Iris pigment epithelial cell (primary cell): ENCODE data around the gene GEN1.
A peak's percentile ranks its signal among the peaks of the same experiment; 100 is the strongest.

ENCODE experiments used
- DNase-seq: peaks from one replicate; pipeline ENCODE4 v3.0.0-alpha.2; 2011; ENCODE audit warnings: low read depth

The GEN1 gene, protein sequence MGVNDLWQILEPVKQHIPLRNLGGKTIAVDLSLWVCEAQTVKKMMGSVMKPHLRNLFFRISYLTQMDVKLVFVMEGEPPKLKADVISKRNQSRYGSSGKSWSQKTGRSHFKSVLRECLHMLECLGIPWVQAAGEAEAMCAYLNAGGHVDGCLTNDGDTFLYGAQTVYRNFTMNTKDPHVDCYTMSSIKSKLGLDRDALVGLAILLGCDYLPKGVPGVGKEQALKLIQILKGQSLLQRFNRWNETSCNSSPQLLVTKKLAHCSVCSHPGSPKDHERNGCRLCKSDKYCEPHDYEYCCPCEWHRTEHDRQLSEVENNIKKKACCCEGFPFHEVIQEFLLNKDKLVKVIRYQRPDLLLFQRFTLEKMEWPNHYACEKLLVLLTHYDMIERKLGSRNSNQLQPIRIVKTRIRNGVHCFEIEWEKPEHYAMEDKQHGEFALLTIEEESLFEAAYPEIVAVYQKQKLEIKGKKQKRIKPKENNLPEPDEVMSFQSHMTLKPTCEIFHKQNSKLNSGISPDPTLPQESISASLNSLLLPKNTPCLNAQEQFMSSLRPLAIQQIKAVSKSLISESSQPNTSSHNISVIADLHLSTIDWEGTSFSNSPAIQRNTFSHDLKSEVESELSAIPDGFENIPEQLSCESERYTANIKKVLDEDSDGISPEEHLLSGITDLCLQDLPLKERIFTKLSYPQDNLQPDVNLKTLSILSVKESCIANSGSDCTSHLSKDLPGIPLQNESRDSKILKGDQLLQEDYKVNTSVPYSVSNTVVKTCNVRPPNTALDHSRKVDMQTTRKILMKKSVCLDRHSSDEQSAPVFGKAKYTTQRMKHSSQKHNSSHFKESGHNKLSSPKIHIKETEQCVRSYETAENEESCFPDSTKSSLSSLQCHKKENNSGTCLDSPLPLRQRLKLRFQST

GRCh38 chr2:17753803-17754663, at the start of gene GEN1, which contains the start of gene SMC6:
TSS of gene GEN1 (plus strand) at chr2:17754138. CDS start at chr2:17759944, 5,806 bp downstream.
TSS of gene SMC6 (minus strand) at chr2:17753810. CDS start at chr2:17745946, 7,864 bp downstream.
- DNase-seq = peak; percentile 84

DNA sequence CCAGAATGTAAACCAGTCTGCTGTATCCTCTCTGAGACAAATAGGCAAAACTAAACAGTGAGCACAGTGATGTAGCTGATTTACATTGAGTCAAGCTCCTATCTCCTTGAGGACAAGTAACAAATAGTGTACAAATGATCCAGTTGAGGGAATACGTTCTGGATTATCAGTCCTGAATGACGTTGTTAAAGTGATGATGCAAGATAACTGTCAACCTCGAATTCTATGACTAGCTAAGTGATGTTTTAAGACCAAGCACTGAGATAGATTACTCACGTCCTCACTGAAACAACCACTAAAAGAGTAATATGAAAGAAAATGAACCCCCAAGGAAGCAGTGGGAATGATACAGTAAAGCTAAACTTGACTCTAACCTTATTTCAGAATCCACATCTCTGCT, 47.1 kb upstream of the GEN1 start:
- DNase-seq = no peak

DNA sequence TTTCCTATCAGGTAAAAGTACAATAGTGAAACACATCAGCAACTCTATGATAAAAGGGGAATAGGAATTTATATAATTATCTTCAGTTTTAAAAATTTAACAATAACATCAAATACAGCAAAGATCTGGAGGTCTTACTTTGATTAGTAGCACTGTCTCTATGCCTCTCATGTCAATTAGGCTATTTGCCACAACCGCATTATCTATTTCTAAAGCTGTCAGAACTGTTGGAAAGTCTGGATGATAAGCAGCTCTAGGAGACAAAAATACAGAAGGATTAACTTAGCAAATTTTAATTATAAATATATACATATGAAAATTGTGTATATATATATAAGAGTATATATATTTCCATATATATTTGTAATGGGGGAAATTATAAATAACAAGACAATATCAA, 45.4 kb upstream of the GEN1 start:
- no peak for DNase-seq

DNA sequence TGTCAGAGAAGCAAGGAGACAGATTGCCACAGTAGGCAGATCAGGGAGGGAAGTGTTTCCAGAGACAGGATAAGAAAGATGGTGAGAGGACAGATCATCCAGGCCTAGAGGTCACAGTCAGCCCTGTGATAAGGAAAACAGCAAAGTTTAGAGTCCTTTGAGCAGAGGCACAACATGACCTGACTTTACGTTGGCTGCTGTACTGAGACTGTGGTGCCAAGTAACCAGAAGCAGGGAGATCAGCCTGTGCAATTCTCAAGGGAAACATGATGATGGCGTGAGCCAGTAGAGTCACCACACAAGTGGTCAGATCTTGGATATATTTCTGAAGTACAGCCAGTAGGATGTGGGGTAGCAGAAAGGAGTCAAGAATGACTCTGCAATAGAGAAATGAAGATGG, 44.0 kb upstream of the GEN1 start:
- DNase-seq = no peak

DNA sequence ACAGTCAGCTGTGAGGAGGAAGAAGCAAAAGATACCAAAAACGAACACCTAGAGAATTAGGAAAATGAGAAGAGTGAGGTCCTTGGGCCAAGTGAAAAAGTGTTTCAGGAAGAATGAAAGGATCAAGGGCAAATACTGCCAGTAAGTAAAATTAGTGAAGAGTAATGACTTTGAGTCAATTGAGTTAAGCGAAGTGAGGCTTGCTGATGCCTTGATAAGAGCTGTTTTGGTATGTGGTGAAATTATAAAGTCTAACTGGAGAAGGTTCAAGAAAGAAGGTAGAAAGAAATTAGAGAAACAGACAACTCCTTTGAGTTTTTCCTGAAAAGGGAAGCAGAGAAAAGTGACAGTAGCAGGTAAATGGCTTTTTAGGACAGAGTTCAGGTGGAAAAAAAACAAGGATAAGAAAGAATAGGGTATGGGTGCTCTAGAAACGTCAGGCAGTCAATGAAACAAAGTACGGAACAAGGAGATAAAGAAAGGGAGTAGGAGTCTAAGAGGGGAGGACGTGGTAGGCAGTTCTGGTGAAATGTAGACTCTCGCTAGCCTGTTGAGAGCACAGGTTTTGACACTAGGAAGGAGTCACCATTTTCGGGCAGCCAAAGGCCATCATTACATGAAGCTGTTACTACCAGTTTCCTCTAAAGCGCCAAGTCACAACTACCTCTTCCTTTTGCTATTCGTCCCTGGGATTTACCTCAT, 43.2 kb upstream of the GEN1 start:
- DNase-seq = no peak

DNA sequence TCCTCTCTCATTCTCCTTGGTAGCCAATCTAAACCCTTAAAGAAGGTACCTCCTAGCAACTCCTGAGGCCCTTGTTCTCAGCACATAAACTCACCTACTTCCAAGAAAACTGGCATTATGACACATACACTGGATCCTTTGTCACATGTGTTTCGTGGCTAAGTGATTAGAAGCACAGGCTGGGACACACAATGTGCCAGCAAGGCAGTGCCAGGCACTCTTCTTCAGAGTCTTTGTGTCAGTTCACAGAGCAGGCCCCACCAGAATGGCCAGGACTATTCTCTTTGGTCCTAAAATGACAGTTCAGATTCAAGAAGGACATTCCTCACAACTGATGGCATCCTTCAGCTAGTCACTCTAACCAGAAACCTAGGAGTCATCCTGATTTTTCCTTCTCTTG, 40.6 kb upstream of the GEN1 start:
- DNase-seq = no peak

DNA sequence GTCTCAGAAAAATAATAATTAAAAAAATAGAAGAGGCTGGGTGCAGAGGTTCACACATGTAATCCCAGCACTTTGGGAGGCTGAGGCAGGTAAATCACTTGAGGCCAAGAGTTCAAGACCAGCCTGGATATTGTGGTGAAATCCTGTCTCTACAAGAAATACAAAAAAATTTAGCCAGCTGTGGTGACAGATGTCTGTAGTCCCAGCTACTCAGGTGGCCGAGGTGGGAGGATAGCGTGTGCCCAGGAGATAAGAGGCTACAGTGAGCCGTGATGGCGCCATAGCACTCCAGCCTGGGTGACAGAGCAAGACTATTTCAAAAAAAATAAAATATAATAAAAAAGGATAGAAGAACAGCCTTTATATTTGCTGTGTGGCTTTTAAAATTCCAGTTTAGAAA, 36.3 kb upstream of the GEN1 start:
- no peak for DNase-seq

DNA sequence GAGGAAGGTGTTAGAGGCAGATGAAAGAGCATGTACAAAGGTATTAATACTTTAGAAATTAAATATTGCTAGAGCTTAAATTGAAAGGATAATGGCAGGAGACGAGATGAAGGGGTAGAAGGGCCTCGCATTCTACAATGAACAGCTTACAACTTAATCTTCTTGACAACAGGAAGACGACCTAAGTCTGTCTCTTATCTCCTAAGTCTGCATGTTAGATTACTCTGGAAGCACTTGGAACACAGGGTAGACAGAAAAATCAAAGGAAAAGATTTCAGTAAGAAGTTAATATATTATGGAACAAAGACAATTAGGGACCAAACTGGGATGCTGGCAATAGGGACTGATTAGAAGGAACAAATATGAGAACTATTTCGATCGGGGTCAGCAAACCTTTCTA, 35.2 kb upstream of the GEN1 start:
- no peak for DNase-seq

GRCh38 chr2:17719562-17720371, 34.2 kb upstream of the GEN1 start:
- peak; percentile 27 for DNase-seq

DNA sequence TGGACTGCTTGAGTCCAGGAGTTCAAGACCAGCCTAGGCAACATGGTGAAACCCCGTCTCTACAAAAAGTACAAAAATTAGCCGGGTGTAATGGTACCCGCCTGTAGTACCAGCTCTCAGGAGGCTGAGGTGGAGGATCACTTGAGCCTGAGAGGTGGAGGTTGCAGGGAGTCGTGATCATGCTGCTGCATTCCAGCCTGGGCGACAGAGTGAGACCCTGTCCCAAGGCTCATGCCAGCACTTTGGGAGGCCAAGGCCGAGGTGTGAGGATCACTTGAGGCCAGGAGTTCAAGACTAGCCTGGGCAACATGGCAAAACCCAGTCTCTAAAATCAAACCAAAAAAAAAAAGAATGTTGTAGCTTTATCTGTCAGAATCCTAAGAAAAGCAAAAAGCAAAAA, 25.7 kb upstream of the GEN1 start:
- DNase-seq = no peak

DNA sequence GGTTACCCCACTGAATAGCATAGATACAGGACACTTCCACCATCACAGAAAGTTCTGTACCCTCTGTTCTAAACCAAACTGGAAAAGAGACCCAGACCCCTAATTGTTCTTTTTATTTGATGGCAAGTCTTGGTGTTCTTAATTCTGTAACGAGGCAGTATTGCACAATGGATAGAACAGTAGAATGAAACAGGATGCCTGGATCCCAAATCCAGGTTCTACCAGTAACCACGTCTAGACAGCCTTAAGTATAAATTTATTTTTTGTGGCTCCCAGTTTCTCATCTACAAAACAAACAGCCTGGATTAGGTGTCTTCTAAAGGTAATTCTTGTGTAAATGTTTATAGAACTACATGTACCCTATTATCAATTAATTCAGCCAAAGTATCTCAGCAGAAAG, 24.1 kb upstream of the GEN1 start:
- peak; percentile 17 for DNase-seq

DNA sequence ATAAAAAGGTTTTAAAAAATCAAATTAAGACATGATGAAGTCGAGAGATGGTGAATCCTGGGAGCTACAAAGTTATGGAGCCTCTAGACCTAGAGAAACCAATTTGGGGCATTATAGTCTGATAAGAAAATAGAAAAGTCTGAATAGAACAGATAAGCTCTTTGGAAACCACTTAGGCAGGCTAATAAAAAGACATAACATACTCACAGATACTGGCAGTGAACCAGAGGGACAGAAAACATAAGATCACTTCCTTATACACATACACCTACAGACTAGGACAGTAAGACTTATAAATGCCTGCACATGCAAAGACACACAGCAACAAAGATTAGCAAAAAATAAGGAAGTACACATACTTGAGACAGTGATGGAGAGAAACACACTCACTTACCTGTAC, 20.3 kb upstream of the GEN1 start:
- no peak for DNase-seq

DNA sequence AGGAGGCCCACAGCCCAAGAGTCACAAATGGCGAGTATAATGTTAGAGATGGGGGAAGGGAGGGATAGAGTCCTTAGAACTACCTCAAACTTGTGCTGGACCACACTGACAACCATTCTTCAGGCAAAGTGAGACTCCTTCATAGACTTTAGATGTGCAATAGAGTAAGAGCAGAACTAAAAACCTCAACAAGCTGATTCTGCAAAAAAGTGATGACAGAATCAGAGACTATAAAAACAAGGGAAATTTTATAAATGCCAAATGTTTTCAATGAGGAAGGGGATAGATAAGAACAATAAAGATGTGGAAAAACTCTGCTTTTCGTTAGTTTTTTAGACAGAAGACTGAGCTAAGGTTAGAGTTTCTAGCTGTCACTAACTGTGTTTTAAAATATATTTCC, 18.1 kb upstream of the GEN1 start:
- DNase-seq = no peak

DNA sequence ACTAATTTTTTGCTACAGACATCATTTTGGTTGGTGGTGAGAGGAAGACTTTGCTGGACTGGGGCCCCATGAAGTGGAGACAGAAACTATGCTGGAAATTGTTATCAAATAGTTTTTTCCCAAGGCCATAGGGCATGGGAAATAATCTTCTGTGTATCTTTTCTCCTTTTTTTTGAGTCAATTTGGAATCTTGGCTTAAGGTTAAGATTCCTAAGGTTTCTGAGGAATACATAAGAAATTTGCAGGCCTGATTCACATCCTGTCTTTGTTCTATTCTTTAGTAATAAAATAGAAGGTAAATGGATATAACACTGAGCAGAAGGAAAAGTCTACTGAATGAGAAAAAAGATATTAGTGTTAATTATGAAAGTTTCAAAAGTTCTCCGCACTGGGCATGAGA, 16.9 kb upstream of the GEN1 start:
- peak; percentile 49 for DNase-seq

DNA sequence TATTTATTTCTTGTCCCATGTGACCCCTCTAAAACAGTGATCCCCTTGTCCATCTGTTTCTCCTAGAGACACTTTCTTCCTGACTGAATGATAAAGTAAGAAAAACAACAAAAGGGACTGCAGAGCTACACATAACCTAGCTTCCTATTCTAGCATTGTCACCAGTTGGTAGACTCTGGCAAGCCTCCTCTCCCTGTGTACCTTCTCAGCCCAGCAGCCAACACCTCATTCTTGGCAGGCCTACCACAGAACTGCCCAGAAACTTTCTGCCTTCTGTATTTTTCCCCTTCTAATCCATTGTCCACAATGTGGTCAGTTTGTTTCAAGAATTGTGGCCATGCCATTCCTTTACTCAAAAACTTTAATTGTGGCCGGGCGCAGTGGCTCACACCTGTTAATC, 13.7 kb upstream of the GEN1 start:
- no peak for DNase-seq

- peak; percentile 55 for DNase-seq
Measured at GRCh38 chr2:17747684-17748452, 6.1 kb upstream of the GEN1 start.

DNA sequence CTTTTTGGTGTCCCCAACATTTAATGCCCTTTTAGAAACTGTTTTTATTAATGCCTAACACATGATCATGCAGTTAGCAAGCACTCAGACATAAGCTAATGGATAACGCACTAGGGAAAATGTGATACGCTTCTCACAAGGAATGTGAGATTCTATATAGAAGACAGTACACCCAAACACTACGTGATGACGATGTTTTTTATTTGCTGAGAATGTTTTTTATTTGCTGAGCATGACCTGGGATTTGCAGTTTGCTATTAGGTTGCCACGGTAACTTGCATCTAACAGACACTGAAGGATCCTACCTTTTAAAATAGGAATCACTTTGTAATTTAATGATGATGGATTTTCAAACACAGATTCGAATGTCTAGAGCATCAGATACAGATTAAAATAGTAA, 5.2 kb upstream of the GEN1 start:
- no peak for DNase-seq

DNA sequence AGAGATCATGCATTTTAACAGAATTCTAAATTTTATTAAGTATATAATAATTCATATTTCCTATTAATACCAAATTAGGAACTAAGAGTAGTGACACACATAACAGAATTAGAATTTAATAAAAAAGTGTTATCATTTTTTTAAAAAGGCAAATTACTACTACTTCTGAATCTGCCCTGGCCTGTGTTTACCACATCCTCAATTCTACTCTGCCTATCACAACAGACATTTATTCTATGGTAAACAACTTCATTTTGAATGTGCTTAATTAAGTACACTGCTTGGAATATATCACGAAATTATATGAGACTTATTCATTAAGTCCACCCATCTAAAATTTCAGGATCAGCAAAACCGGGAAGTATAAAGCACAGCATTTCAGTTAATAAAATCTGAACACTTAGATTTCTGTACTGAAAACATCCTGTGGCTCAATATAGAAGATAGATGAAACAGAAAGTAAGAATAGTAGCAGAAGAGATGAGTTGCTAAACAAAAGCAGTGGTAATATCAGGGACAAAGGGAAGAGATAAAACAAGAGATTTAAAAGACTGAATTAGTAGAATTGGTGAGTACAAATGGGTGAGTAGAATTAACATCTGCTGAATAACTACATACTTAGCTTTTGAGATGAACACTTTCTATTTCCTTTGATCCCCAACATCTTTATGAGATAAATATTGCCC, 4.0 kb upstream of the GEN1 start:
- DNase-seq = no peak

- no peak for DNase-seq
Measured at GRCh38 chr2:17752246-17752645, 1.7 kb upstream of the GEN1 start.
